ENCODE results near the gene TRIM63.

GRCh38 chr1:26102526-26102925, 35.1 kb upstream of the TRIM63 start:
- TF ChIP-seq CTCF (conservative IDR thresholded peaks at IDR 0.05; ENCODE audit: low read depth, low read length) = no peak
- TF ChIP-seq EZH2 (IDR thresholded peaks at IDR 0.05; ENCODE audit: borderline replicate concordance, low read depth, low read length, poor library complexity, severe bottlenecking) = no peak

Measured in A673 (cell line).